Thoracic aorta (tissue), 2 donors: Measurements from ENCODE around the gene MAP6. TPM values are rescaled to one million over a fixed set of nuclear protein-coding genes. Genes with fewer than 3 reads are reported as not detected.

Experiments used
- ATAC-seq: fragments of 150-250 bp; one replicate; pipeline ENCODE4 v1.8.0; 2017; ENCODE audit warnings: low read depth; ENCODE audit not compliant: insufficient number of reproducible peaks, low FRiP score
- DNase-seq: peaks from one replicate; pipeline ENCODE4 v3.0.0-alpha.2; 2020; ENCODE audit warnings: low spot score
- H3K27ac ChIP-seq, 2 donors: fragments of 200-600 bp; sonication (generic); 1 replicate in 1 of 2; 2 replicates in 1 of 2; pipeline ENCODE4 v1.5.1; 2016; ENCODE audit warnings: mild to moderate bottlenecking in 2 of 2, moderate library complexity in 2 of 2
- H3K27me3 ChIP-seq: fragments of 200-600 bp; sonication (generic); replicated peaks from 2 replicates; pipeline ENCODE4 v1.6.0; 2016; ENCODE audit warnings: mild to moderate bottlenecking; ENCODE audit not compliant: insufficient read depth
- H3K36me3 ChIP-seq: fragments of 200-600 bp; sonication (generic); one replicate; pipeline ENCODE4 v1.5.1; 2016
- H3K4me1 ChIP-seq, 2 donors: fragments of 200-600 bp; sonication (generic); 1 replicate in 1 of 2; 2 replicates in 1 of 2; pipeline versions ENCODE4 v1.5.1 to v1.6.0; 2016; ENCODE audit warnings: low read depth in 2 of 2, mild to moderate bottlenecking in 1 of 2; ENCODE audit not compliant: control insufficient read depth in 1 of 2
- H3K4me3 ChIP-seq: fragments of 200-600 bp; sonication (generic); 2 replicates; pipeline ENCODE4 v1.5.1; 2016; ENCODE audit warnings: mild to moderate bottlenecking
- H3K9me3 ChIP-seq: fragments of 200-600 bp; sonication (generic); 2 replicates; pipeline ENCODE4 v1.5.1; 2016
- CTCF ChIP-seq: fragments of 200-600 bp; sonication (generic); IDR thresholded peaks from one replicate; pipeline ENCODE4 v1.5.1; 2019; ENCODE audit warnings: antibody characterized with exemption
- total RNA-seq, 2 donors: library from RNA; depleted of rRNA; stranded (reverse); fragments of >200 nt; gene quantifications; one replicate each; pipeline versions ENCODE4 v1.1.0 to v1.2.3, GENCODE V29; 2016

Gene MAP6
- total RNA-seq, 2 donors from 2014 or later = 15.6 to 16.4 TPM

- H3K27me3 ChIP-seq = no peaks in the 10 kb centered on the region
- ATAC-seq (no peak), DNase-seq (no peak)
- no peaks in the 10 kb centered on the region for H3K4me1 ChIP-seq
- H3K9me3 ChIP-seq = no peaks in the 10 kb centered on the region
- H3K4me3 ChIP-seq = no peak overlapping the region
- TF ChIP-seq CTCF = no peak
- no peak overlapping the region for H3K27ac ChIP-seq
- H3K36me3 ChIP-seq = no peaks in the 10 kb centered on the region
These were observed 74.6 kb downstream of the MAP6 start for GRCh38 chr11:75594211-75594610.

GRCh38 chr11:75593286-75593915 is 75.4 kb downstream of the MAP6 start:
- H3K27me3 ChIP-seq = no peaks in the 10 kb centered on the region
- no peaks in the 10 kb centered on the region for H3K9me3 ChIP-seq
- no peak for ATAC-seq
- H3K27ac ChIP-seq = no peak overlapping the region
- H3K4me3 ChIP-seq = no peak overlapping the region
- no peak for TF ChIP-seq CTCF
- DNase-seq = no peak
- no peaks in the 10 kb centered on the region for H3K4me1 ChIP-seq
- H3K36me3 ChIP-seq = no peaks in the 10 kb centered on the region

- Histone ChIP-seq H3K36me3 (no peaks in the 10 kb centered on the region), H3K27me3 (no peaks in the 10 kb centered on the region), H3K4me3 (no peak overlapping the region), H3K9me3 (no peaks in the 10 kb centered on the region), H3K4me1 (no peaks in the 10 kb centered on the region), H3K27ac (no peak overlapping the region)
- ATAC-seq (no peak), DNase-seq (no peak)
- TF ChIP-seq CTCF = no peak
These were observed 76.1 kb downstream of the MAP6 start for GRCh38 chr11:75592715-75593114.

- ATAC-seq (no peak), DNase-seq (no peak)
- H3K4me3 ChIP-seq = no peak overlapping the region
- H3K27ac ChIP-seq = no peak overlapping the region
- H3K4me1 ChIP-seq = no peaks in the 10 kb centered on the region
- no peaks in the 10 kb centered on the region for H3K36me3 ChIP-seq
- no peak for TF ChIP-seq CTCF
- no peaks in the 10 kb centered on the region for H3K9me3 ChIP-seq
- H3K27me3 ChIP-seq = no peaks in the 10 kb centered on the region
These were observed 76.9 kb downstream of the MAP6 start for GRCh38 chr11:75591966-75592365.

GRCh38 chr11:75591371-75591770 is 77.5 kb downstream of the MAP6 start:
- Histone ChIP-seq H3K36me3 (no peaks in the 10 kb centered on the region), H3K4me3 (no peak overlapping the region), H3K4me1 (no peaks in the 10 kb centered on the region), H3K9me3 (no peaks in the 10 kb centered on the region), H3K27ac (no peak overlapping the region), H3K27me3 (no peaks in the 10 kb centered on the region)
- ATAC-seq (no peak), DNase-seq (no peak)
- no peak for TF ChIP-seq CTCF
